ENCODE measurements around the gene ACKR3.

The ACKR3 gene

DNA sequence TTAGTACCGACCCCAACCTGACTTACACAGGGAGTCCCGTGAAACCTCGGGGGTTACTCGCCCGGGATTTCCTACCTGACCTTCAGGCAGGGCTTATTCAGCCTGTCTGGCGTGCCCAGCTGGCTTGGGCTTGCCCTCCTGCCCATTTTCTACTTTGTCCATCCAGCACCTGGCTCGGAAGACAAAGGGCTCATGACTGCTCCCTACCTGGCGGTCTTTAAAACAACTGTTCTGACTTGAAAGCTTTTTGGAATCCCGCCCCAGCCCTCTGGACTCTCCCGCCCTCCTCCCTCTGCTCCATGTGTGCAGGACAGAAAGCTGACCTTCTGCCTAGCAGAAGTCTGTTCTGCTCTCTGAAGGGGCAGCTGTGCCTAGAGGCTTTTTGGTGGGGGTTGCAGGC, 43.1 kb downstream of the ACKR3 start:
- no peak for DNase-seq

DNA sequence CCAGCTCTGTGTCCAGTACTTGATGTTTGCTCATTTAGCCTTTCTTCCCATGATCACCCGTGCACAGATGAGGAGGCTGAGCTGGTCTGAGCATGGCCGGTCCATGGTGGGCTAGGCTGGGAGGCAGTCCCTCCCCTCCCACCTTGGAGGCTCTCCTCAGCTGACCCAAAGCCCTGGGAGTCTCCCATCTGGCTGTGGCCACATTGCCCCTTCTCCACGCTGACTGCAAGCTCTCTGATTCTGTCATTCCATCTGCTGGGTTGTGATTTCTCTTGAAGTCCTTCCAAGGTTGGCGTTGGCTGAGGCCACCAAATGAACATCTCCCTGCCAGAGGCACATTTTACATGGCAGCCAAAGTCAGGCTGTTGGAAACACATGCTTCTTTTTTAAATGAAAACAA, 44.0 kb downstream of the ACKR3 start:
- DNase-seq, result peak in 1 of 2 experiments; percentile 60

DNA sequence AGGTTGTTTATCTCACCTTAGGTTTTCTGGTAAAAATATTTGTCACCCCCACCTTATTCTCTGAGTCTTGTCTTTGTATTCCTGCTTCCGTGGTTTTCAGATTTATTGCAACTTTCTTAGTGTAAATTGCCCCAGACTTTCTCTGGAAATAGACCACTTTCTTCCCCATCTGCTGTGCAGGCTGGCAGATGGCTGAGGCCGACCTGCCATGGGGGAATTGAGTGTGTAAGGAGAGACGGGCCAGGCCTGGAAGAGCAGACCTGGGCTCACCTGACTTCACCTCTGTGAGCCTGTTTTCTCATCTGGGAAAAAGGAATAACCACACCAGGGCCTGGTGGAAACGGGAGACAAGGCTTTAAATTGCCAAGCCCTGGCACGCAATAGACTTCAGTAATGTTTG, 44.9 kb downstream of the ACKR3 start:
- peak in 1 of 2 experiments; percentile 21 for DNase-seq

DNA sequence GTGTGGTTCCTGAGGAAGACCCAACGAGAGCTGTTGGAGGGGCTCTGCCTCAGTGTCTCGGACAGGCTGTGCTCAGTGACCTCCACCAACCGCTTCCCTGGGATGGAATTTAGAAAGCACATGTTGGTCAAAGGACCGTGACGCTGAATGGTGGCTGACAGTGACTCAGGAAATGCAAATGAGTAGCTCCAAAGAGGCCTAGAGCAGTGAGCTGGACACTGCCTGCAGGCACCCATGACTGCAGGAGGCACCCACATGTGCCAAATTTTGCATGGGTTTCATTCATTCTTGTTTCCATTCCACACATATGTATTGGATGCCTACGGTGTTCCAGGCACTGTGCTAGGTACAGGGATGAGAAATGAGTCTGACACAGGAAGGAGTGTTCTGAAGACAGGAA, 46.4 kb downstream of the ACKR3 start:
- DNase-seq, result no peak

DNA sequence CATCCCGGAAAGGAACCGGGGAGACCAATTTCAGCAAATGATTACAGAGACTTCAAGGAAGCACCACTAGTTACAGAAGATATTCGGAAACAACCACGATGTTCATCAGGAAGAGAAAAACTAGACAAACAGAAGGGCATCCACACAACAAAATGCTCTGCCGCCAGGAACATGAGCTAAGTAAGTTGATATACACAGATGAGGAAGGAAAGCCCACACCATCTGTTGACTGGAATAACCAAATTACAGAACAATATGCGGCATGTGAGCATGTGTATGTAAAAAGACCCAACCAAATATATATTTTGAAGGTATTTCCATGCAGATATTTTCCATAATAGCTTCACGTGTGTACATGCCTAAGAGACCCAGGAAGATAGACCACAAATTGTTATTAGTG, 47.0 kb downstream of the ACKR3 start:
- no peak for DNase-seq

DNA sequence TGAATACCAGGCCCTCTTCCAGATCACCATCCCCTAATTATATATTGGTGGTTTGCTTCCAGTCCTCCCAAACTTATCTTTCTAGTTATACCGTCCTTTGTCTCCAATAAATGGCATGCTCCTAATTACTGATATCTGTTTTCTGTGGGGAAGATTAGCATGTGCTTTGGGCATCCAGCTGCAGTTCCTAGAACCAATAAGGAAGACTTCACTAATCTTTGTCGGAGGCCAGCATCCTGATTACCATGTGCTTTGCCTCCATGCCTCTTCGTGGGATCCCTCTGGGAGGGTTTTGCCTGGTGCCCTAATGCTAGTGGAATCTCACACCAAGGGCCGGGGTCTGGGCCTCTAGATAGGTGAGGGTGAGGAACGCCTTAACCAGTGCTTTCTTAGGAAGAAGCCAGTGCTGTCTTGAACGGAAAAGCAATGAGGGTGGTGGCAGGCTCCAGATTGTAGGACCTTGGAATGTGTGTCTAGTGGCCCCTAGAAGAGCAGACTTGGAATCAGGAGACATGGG, 47.7 kb downstream of the ACKR3 start:
- no peak for DNase-seq

DNA sequence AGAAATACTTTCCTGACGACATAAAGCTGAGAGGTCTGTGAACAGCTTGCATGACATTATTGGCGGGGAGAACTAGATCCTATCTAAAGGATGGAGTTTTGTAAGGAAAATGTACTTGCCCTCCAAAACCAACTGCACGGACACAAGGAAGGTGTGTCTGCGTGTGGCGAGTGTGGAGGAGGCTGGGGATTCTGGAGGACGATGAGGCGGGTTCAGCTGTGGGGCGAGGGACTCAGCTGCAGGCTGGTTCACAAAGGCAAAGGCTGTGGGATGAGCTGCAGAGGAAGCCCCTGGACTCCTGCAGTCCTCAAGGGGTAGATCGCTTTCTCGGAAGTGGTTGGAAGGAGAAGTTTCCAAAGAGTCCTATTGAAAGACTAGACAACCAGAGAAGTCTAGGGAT, 48.2 kb downstream of the ACKR3 start:
- no peak for DNase-seq

DNA sequence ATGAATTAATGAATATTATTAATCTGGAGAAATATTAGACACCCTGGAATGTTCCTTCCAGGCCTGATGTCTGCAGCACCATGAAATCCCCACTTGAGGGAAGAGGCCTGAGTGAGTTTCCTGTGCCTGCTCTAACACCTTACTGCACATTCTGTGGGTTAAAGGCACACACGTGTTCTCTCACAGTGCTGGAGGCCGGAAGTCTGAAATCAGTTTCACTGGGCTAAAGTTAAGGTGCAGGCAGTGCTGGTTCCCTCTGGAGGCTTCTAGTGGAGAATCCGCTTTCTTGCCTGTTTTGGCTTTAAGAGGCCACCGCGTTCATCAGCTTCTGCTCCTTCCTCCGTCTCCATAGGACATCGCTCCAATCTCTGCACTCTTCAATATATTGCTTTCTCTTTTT, 48.7 kb downstream of the ACKR3 start:
- DNase-seq, result no peak

DNA sequence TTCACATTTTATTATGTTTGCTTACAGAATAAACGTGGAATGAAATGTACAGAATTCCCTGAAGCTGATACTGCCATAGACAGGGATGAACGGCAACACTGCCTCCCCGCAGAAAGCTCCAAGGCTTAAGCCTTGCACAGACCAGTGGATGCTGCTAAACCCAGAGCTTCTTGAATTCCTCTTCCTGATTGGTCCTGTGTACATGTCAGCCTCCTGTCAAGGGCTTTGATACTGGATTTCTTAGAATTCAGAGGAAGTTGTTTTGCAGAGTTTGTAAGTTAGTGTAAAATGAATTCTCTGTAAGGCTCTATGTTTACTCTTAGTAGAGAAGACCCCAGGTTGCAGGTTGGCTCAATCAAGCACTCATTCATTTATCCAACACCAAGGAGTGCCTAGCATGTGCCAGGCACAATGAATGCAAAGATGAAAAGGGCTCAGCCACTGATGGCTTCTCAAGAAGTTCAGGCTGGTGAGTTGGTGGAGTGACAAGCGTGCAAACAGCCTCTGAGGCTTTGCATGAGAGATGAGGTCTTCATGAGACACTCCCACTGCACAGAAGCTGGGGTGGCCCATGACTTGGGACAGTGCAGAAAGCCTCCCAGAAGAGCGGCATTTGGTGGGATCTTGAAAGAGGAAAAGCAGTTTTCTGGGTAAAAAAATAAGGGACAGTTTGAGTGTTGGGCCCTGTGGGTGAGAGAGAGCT, 50.4 kb downstream of the ACKR3 start:
- no peak for DNase-seq

DNA sequence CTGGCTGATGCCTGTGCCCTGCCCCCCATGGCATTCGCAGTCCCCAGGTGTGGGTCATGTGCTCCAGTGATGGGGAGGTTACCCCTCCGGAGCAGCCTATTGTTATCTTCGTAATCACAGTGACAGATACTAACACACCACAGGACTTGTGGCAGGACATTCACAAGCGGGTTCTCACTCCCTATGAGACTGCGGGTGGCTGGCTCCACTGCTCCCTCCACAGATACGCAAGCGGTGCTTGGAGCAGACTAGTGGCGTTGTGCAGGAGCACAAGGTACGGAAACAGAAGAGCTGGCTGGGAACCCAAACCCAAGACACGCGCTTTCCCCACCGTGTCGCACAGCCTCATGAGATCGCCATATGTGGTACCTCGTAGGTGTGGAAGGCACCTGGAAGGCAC, 52.2 kb downstream of the ACKR3 start:
- DNase-seq, result no peak

DNA sequence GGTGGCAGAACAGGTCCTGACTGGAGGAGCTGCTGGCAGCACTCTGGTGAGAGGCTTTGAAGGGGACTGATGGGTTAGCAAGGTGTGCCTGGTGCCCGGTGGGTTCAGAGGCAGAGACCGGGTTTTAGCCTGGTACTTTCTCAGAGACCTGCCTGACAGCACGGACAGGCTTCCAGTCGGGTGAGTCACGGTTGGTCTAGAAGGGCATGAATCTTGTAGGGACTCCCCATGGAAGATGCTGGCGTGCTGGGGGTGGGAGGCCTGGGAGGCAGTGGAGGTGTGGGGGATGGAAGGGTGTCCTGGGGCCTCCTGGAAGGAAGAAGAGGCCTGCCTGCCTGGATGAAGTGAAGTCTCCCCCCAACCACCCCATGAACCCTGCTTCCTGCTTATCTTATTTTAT, 52.6 kb downstream of the ACKR3 start:
- no peak for DNase-seq

DNA sequence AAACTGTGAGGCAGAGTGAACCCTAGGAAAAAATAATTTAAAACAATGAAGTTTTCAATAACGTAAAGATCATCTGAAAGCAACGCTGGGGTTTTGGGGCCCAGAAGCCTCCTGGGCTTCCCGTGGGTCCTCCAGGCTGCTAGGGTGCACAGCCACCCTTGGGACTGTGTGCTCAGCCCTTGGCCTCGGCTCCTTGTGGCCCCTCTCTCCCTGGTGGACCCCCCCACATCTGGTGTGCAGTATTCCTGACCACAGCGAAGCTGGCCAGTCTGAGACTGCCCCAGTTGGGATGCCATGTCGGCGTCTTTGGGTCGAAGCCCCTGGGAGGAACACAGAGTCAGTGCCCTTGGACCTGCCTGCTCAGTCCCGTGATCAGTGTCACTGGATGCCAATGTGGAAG, 53.0 kb downstream of the ACKR3 start:
- no peak for DNase-seq

DNA sequence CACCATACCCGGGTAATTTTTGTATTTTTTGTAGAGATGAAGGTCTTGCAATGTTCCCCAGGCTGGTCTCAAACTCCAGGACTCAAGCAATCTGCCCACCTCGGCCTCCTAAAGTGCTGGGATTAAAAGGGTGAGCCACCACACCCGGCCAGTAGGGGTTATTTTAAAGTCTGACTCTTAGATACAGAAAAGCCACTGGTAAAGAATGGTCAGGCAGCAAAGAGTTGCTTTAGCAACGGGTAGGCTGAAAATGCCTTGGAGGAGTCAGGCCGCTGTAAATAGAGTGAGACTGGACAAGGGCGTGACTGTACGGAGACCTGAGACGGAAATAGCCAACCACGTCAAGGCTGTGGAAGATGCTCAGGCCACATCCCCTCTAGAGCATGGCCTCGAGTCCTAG, 54.2 kb downstream of the ACKR3 start:
- no peak for DNase-seq

DNA sequence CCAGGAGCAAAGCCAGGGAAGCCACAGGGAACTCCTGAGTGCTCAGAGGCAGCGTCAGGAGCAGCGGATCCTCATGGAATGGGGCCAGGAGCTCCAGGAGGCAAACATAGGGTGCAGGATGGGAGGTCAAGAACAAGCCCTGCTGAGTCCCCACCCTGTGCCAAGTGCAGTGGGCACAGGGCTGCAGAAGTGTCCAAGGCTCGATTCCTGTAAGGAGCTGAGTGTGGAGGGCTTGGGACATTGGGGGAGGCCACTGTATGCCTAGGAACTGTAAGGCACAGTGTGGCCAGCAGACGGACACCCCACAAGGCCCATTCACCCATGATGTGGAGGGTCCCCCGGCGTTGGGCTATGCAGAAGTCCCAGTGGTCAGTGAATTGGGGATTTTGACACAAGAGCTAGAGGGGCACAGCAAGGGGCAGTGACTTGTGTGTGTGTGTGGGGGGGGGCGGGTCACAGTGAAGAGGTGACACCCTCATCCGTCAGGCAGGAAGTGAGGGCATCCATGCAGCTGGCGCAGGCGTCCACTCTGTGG, 55.6 kb downstream of the ACKR3 start:
- DNase-seq, result no peak

DNA sequence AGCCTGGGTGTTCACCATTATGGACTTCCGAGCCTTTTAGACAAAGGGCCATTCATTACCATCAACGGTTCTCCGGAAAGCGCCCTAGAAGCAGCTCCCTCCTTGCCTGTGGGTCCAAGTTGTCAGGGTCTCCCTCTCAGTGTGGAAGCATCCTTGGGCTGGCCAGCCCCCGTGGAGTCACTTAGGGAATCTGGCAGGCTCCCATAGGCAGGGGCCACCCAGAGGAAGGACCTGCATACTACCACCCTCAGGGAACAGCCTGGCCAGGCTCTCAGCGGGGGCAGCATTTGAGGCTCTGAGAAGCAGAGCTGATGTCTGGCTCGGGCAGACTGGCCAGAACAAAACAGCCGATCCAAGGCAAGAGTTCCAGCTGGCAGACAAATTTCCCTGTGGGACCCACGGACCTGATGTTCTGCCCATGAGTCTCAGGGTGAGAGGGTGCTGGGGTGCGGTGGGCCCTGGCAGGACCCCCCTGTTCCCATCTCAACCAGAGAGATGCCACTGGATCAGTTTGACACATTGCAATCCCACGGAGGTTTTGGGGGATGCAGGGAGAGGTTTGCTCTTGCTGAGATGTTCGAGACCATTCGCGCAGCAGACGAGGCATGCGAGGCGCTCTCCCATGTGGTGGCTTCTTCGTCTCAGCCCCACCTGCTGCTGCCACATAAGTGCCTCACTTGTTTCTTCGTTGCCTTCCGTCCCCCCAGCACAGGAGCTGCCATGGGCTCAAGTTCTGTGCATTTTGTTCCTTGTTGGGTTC, 56.9 kb downstream of the ACKR3 start:
- no peak for DNase-seq

DNA sequence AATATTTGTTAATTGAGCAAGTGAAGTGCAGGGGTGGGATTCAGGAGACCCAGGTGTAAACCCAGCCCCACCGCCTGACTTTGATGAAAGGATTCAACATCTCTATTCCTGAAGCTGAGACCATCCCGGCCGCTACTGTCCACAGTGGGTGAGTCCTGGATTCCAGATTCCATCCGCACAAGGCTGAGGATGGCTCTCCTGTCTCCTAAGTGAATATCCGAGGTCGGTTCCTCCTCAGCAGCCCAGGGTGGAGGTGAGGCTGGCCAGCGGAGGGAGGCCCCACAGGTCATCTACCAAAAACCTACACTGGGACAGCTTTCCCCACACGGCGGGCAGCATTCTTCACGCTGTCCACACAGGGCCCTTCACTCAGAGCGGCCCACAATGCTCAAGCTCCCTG, 57.6 kb downstream of the ACKR3 start:
- DNase-seq, result no peak

DNA sequence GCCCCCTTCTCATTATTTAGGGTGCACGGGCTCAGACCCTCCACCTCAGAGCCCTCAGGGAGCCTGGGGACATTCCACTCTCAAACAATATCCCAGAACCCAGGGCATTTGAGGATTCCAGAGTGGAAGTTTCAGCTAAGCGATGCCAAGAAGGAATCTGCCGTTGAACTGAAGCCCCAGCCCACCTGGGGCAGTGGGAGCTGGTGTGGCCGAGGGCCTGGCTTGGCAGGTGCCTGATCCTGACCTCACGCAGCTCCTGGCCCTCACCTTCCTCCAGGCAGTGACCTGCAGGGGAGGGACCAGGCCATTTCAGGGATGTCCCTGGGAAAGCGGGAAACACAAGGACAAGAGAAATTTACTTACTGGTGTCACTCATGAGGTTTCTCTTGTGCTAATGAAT, 58.2 kb downstream of the ACKR3 start:
- no peak for DNase-seq

DNA sequence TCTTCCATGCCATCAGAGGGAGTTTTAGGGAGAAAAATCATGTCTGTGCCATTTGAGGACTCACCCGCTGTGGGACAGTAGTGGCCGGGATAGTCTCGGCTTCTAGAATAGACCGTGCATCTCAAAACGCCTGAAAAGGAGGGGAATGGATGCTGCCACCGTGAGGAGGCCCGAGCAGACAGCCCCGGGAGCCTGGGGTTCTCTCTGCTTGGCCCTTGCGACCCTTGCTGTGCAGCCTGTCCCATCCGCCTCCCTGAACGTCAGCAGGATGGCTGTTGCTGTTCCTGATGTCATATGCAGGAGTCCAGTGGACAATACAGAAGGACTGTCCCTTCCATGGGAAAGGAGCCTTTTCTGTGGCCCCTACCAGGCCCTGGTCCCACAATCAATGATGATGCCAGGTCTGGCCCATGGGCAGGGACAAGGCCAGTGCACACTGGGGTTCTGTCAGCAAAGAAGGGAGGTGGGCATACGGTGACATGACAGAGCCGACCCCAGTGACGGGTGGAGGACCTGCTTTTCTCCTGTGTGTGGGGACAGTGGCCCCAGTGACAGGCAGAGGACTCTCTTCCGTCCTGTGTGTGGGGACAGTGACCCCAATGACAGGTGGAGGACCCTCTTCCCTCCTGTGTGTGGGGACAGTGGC, 58.8 kb downstream of the ACKR3 start:
- no peak for DNase-seq

DNA sequence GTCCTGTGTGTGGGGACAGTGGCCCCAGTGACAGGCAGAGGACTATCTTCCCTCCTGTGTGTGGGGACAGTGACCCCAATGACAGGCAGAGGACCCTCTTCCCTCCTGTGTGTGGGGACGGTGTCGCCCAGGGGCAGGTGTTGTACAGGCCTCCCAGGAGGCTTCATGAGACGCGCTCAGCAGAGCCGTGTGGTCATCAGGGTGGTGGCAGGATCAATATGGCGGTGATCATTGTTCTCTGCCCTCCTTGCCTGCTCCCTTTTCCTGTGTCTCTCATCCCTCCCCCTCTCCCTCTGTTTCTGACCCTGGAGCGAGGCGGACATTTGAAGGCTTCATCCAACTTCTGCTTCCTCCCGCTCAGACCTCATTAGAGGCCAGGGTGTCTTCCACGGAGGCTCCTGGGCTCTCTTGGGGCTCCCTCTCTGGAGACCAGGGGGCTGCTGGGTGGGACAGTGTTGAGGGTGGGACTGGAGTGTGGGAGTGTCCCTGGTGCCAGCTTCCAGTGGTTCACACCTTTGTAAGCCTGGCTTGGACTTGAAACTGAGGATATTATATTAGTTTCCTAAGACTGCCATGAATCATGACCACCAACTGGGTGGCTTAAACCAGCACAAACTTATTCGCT, 59.5 kb downstream of the ACKR3 start:
- DNase-seq, result no peak

DNA sequence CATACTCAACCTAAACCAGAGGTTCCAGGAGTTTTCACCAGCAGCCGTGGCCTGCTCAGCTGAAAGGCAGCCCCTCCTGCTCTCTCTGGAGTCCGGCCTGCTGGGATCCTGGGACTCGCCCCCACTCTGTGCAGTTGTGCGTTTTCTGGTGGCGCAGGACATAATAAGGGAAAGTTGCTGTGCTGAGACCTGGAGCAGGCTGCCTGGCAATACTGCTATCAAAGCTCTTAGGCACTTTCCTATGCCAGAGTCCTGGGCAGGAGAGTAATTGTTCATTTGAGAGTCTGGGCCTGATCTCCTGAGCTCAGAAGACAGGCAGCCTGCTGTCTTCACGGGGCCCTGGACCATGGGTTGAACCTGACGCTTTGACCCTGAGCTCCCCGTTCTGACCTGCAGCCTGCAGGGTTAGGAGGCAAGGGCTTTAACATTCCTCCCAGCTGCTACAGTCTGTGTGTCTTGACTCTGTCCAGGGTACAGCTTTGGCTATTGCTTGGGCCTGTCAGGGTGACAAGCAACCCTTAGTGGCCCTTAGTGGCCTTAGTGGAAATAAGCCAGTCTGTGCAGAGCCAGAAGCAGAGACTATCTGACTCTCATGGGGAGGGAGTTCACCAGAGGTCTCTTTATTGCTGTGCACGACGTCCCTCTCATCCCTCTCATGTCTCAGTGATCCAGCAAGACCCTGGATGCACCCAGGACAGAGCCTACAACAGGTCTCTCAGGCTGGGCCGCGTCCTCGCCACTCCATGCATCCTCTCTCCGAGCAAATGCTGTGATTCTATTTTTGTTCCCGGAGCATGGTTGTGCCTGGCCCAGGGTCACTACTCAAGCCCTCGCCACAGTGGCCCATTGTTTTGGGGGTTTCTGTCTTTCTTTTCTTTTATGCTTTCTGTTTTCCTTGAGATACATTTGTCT, 60.6 kb downstream of the ACKR3 start:
- no peak for DNase-seq

DNA sequence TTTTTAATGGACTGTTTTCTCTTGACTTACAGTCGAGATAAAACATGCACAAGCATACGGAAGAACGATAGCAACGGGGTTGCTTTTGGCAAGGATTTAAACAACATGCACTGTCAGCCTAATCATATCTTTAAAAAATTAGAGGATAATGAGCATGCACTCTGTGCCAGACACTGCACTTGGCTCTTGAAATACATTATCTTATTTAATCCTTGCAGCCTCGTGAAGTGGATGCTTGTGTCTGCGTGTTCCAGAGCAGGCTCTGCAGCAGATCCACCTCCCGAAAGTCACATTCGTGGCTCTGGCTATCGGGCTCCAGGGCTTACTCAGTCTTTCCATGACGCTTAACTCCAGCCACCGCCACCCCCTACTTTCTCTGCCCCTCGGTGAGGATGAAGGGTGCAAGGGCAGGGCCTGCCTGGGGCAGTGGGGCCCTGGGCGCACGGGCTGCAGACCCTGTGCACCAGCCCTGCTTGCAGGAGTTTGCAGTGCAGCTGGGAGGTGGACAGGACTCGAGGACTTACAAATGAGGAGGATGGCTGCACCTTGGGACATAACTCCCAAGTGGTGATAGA, 61.7 kb downstream of the ACKR3 start:
- DNase-seq, result no peak

DNA sequence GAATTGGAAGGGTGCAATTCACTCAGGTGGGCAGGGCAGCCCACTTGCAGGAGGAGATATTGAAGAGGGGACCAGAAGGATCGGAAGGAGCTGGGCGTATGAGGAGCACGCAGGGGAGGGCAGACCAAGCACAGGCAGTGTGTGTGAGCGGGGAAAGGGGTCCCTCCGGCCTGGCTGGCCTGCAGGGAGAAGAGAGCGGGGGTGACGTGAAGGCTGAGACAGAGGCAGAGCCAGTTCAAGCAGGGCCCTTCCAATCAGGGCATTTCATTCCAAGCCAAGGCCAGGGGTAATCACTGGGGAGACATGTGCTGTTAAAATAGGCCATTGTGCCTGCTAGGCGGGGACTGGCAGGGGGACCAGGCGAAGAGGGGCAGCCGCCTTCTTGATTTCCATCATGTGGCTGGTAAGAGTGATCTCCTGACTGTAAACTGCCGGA, 62.2 kb downstream of the ACKR3 start:
- no peak for DNase-seq
